Loucy (cell line): ENCODE data around the gene NKG7.

Experiments
- CTCF ChIP-seq: fragments of 200-600 bp; sonication (generic); conservative IDR thresholded peaks from 2 replicates; pipeline ENCODE4 v1.5.1; 2014; ENCODE audit warnings: mild to moderate bottlenecking, antibody characterized with exemption, low read length
- EZH2phosphoT487 ChIP-seq: fragments of 200-600 bp; IDR thresholded peaks from 2 replicates; pipeline ENCODE4 v1.6.1; 2018; ENCODE audit warnings: antibody characterized with exemption, mild to moderate bottlenecking, moderate library complexity, borderline replicate concordance

- TF ChIP-seq CTCF = no peak
- TF ChIP-seq EZH2phosphoT487 = no peak
These were observed 48.8 kb downstream of the NKG7 start for GRCh38 chr19:51323481-51324166.
